Measurements from ENCODE around the gene MME. TPM values are rescaled to one million over a fixed set of nuclear protein-coding genes. Genes with fewer than 3 reads are reported as not detected.

The MME gene
- total RNA-seq = 59.3 TPM
- 7.7 TPM for polyA plus RNA-seq

DNA sequence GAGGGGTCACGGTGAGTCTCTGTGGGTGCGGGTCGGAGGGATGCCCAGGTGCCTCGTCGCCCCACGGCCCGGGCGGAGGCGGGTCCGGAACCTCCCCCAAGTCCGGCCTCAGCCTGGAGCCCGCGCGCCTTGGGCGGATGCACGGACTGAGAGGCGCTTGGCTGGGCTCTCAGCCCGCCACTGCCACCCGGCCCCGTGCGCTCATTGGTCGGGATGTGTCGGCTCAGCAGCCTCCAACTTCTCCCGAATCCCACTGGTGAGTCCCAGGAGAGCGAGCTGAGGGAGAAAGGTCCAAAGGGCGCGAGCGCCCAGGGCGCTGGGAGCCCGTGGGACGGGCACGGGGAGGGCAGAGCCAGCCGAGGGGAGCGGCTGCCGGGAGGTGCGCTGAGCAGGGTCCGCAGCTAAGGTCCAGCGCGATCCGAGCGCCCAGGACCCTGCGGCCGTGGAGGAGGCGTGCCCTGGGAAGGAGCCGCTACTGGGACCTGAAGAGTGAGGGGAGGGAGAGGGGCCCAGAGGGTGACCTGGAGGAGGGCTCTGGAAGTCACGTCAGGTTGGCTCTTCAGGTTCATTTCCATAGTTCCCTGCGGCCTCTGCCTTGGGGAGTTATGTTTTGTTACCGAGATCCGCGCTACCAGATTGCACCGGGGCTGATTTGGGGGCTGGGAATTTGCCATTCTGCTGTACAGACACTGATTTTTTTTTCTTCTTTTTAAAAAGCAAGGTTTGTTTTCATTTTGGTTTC is at the start of gene MME:
Gene MME, plus strand, starts transcription at position 574 of the 742 bp plus-strand sequence. CDS start 3,849 bp downstream, outside the sequence.
- H3K27ac ChIP-seq (ENCODE audit: low read depth) = no peak within 1 kb of the TSS
- WGBS = under 1% methylated on average over 51 of the region's 51 CpGs
- no peak for DNase-seq (ENCODE audit: extremely low spot score)

DNA sequence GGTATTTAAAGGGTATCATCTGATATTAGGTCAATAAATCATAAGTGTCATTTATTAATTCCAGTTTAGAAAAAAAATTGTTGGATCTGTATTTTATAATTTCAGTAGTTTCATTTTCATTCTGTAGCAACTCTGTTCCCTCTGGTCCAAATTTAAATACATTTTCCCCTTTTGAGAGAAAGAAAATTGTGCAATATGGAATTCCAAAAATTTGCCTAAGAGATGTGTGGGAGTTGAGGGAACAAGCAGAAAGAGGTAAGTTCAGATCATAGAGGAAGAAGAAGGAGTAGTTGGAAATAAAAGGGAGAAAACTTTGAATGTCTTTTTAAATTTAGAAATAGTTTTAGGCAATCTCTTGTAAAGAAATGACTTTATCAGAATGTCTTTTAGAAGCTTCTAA is 48.9 kb upstream of the MME start:
- no peaks in the 10 kb centered on the region for H3K36me3 ChIP-seq (ENCODE audit: insufficient read depth)
- H3K4me1 ChIP-seq (ENCODE audit: insufficient read depth) = no peaks in the 10 kb centered on the region
- no peak for DNase-seq (ENCODE audit: extremely low spot score)
- H3K27ac ChIP-seq (ENCODE audit: low read depth) = no peak overlapping the region
- H3K4me3 ChIP-seq (ENCODE audit: low read depth, low read length) = no peak overlapping the region

More for the DNA sequence above, at the start of gene MME:
- Histone ChIP-seq H3K36me3 (ENCODE audit: insufficient read depth) (no peaks in the 10 kb centered on the region), H3K4me3 (ENCODE audit: low read depth, low read length) (peak within 1 kb of the TSS; percentile 52), H3K4me1 (ENCODE audit: insufficient read depth) (no peaks in the 10 kb centered on the region)

GRCh38 chr3:155032918-155033317 is 47.2 kb upstream of the MME start:
- Histone ChIP-seq H3K36me3 (ENCODE audit: insufficient read depth) (no peaks in the 10 kb centered on the region), H3K4me3 (ENCODE audit: low read depth, low read length) (no peak overlapping the region), H3K27ac (ENCODE audit: low read depth) (no peak overlapping the region), H3K4me1 (ENCODE audit: insufficient read depth) (no peaks in the 10 kb centered on the region)
- no peak for DNase-seq (ENCODE audit: extremely low spot score)

DNA sequence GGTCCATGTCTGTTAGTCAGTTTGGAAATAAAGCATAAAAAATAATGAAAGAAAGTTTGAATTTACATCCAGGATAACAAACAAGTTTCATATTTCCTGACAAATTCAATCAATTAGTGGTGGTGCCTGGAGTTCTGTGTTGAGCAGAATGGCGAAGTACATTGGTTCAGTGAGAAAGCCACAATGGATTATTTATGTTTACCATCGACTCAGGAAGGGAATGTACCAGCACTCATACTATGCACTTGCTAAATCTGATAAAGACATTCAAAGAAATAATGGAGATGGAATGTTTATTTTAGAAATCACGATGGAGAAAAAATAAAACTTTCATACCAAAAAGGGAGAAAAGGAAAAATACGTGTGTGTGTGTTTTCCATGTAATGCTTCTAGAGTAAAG is 45.3 kb upstream of the MME start:
- no peak overlapping the region for H3K27ac ChIP-seq (ENCODE audit: low read depth)
- H3K4me3 ChIP-seq (ENCODE audit: low read depth, low read length) = no peak overlapping the region
- WGBS = 64% methylated on average over 4 of the region's 4 CpGs
- DNase-seq (ENCODE audit: extremely low spot score) = no peak
- H3K4me1 ChIP-seq (ENCODE audit: insufficient read depth) = no peaks in the 10 kb centered on the region
- no peaks in the 10 kb centered on the region for H3K36me3 ChIP-seq (ENCODE audit: insufficient read depth)

DNA sequence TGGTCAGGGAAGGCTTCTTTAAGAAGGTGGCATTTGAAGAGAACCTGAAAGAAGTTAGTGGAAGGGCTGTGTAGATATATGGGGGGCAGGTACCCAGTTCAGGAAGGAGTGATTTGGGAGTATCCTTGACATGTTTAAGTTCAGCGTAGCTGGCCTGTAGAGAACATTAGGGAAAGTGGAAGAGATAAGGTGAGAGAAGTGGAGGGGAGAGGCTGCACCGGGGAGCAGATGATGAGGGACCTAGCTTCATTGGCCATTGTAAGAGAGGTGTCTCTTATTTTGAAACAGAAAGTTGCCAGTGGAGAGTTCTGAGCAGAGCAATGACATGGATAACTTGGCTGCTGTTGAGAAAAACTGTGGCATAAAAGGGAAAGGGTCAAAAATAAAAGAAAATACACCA is 44.6 kb upstream of the MME start:
- no peak overlapping the region for H3K27ac ChIP-seq (ENCODE audit: low read depth)
- no peak overlapping the region for H3K4me3 ChIP-seq (ENCODE audit: low read depth, low read length)
- no peaks in the 10 kb centered on the region for H3K4me1 ChIP-seq (ENCODE audit: insufficient read depth)
- 83% methylated on average over 2 of the region's 2 CpGs for WGBS
- no peaks in the 10 kb centered on the region for H3K36me3 ChIP-seq (ENCODE audit: insufficient read depth)
- no peak for DNase-seq (ENCODE audit: extremely low spot score)

DNA sequence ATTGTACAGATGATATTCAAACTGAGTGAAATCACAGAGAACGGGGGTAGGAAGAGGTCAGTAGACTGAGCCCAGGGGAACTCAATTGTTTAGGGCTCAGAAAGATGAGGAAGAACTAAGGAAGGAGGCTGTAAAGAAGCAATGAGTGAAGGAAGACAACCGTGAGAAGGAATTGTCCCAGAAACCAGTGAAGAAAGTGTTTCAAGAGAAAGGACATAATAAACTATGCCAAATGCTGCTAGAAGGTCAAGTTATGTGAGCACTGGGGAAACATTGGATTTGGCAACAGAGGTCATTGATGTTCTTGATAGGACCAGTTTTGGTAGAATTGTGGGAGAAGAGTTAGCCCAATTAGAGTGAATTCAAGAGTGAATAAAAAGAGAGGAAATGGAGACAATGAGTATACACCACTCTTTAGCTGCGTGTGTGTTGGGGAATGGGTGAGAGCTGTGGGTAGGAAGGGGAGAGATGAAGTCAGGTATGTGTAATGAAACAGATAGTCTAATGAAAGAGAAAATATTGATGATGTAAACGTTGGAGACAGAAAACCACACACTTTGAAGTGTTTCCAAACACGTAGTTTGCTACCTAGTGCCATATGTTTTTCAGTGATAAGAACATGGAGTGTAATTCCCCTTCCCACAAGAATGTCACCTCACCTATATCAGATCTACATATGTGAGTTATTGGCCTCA is 42.5 kb upstream of the MME start:
- WGBS = 81% methylated on average over 5 of the region's 5 CpGs
- no peak overlapping the region for H3K4me3 ChIP-seq (ENCODE audit: low read depth, low read length)
- no peaks in the 10 kb centered on the region for H3K36me3 ChIP-seq (ENCODE audit: insufficient read depth)
- H3K4me1 ChIP-seq (ENCODE audit: insufficient read depth) = no peaks in the 10 kb centered on the region
- no peak overlapping the region for H3K27ac ChIP-seq (ENCODE audit: low read depth)
- no peak for DNase-seq (ENCODE audit: extremely low spot score)

- Histone ChIP-seq H3K36me3 (ENCODE audit: insufficient read depth) (no peaks in the 10 kb centered on the region), H3K4me3 (ENCODE audit: low read depth, low read length) (no peak overlapping the region), H3K4me1 (ENCODE audit: insufficient read depth) (no peaks in the 10 kb centered on the region), H3K27ac (ENCODE audit: low read depth) (no peak overlapping the region)
- WGBS = 88% methylated on average over 2 of the region's 2 CpGs
- DNase-seq (ENCODE audit: extremely low spot score) = no peak
Measured at GRCh38 chr3:155038203-155038554, 41.9 kb upstream of the MME start.

DNA sequence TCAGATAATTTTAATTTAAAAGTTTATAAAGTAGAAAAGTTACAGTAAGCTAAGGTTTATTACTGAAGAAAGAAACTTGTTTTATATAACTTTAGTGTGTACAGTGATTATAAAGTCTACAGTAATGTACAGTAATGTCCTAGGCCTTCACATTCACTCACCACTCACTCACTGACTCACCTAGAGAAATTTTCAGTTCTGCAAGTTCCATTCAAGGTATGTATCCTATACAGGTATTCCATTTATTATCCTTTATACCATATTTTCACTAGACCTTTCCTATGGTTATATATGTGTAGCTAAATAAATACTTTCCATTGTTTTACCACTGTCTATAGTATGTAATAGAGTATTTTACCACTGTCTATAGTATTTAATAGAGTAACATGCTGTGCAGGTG is 33.2 kb upstream of the MME start:
- no peaks in the 10 kb centered on the region for H3K4me1 ChIP-seq (ENCODE audit: insufficient read depth)
- no peak overlapping the region for H3K27ac ChIP-seq (ENCODE audit: low read depth)
- H3K36me3 ChIP-seq (ENCODE audit: insufficient read depth) = no peaks in the 10 kb centered on the region
- H3K4me3 ChIP-seq (ENCODE audit: low read depth, low read length) = no peak overlapping the region
- DNase-seq (ENCODE audit: extremely low spot score) = no peak

DNA sequence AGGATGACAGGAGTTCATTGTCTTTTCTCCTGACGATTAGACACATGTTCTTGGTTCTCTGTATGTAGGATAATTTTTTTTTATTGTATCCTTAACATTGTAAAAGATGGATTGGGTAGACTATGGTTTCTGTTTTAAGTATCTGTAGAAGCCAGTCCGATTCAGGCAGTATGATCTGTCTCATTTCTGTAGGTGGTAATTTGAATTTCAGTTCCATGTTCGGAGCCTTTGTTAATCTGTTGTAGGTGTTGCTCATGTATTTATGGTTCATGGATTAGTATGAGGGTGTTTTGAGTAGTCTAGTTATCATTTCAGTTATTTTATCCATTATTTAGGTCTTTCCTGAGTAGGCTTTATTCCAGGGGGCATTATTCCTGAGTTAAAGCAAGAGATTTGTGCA is 32.4 kb upstream of the MME start:
- WGBS = 77% methylated on average over 3 of the region's 3 CpGs
- Histone ChIP-seq H3K27ac (ENCODE audit: low read depth) (no peak overlapping the region), H3K4me1 (ENCODE audit: insufficient read depth) (no peaks in the 10 kb centered on the region), H3K36me3 (ENCODE audit: insufficient read depth) (no peaks in the 10 kb centered on the region), H3K4me3 (ENCODE audit: low read depth, low read length) (no peak overlapping the region)
- no peak for DNase-seq (ENCODE audit: extremely low spot score)

DNA sequence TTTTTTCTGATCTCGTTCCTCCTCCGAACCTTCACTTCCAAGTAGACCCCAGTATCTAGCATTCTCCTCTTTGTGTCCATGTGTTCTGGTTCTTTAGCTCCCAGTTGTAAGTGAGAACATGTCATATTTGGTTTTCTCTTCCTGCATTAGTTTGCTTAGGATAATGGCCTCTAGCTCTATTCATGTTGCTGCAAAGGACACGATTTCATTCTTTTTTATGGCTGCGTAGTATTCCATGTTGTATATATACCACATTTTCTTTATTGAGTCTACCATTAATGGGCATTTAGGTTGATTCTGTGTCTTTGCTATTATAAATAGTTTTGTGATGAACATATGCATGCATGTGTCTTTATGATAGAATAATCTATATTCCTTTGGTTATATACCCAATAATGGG is 30.2 kb upstream of the MME start:
- Histone ChIP-seq H3K36me3 (ENCODE audit: insufficient read depth) (no peaks in the 10 kb centered on the region), H3K27ac (ENCODE audit: low read depth) (no peak overlapping the region), H3K4me1 (ENCODE audit: insufficient read depth) (no peaks in the 10 kb centered on the region), H3K4me3 (ENCODE audit: low read depth, low read length) (no peak overlapping the region)
- WGBS = 95% methylated on average over 4 of the region's 4 CpGs
- no peak for DNase-seq (ENCODE audit: extremely low spot score)

- Histone ChIP-seq H3K27ac (ENCODE audit: low read depth) (no peak overlapping the region), H3K4me1 (ENCODE audit: insufficient read depth) (no peaks in the 10 kb centered on the region), H3K4me3 (ENCODE audit: low read depth, low read length) (no peak overlapping the region), H3K36me3 (ENCODE audit: insufficient read depth) (no peaks in the 10 kb centered on the region)
- WGBS = 82% methylated on average over 2 of the region's 2 CpGs
- no peak for DNase-seq (ENCODE audit: extremely low spot score)
Measured at GRCh38 chr3:155052470-155052869, 27.6 kb upstream of the MME start.

DNA sequence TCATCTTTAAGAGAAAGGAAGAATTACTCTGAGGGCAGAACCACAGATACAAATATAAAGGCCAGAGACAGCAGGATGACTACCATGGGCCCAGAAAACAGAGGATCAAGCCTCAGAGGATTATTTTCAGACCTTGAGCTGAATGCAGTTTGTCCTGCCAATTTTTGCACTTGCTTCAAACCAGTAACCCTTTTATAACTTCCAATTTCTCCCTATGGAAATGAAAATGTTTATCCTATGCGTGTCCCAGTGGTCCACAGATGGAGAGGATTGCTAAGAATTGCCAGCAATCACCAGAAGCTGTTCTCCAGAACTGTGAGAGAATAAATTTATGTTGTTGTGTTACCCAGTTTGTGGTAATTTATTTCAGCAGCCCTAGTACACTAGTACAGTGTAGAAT is 26.4 kb upstream of the MME start:
- Histone ChIP-seq H3K36me3 (ENCODE audit: insufficient read depth) (no peaks in the 10 kb centered on the region), H3K4me3 (ENCODE audit: low read depth, low read length) (no peak overlapping the region), H3K27ac (ENCODE audit: low read depth) (no peak overlapping the region), H3K4me1 (ENCODE audit: insufficient read depth) (no peaks in the 10 kb centered on the region)
- DNase-seq (ENCODE audit: extremely low spot score) = no peak
- 47% methylated on average over 1 of the region's 1 CpG for WGBS

GRCh38 chr3:155064920-155065319 is 15.2 kb upstream of the MME start:
- Histone ChIP-seq H3K4me1 (ENCODE audit: insufficient read depth) (no peaks in the 10 kb centered on the region), H3K27ac (ENCODE audit: low read depth) (no peak overlapping the region), H3K36me3 (ENCODE audit: insufficient read depth) (no peaks in the 10 kb centered on the region), H3K4me3 (ENCODE audit: low read depth, low read length) (no peak overlapping the region)
- DNase-seq (ENCODE audit: extremely low spot score) = no peak
- WGBS = 77% methylated on average over 1 of the region's 1 CpG

GRCh38 chr3:155065537-155065936 is 14.6 kb upstream of the MME start:
- no peak overlapping the region for H3K27ac ChIP-seq (ENCODE audit: low read depth)
- H3K4me3 ChIP-seq (ENCODE audit: low read depth, low read length) = no peak overlapping the region
- H3K4me1 ChIP-seq (ENCODE audit: insufficient read depth) = no peaks in the 10 kb centered on the region
- DNase-seq (ENCODE audit: extremely low spot score) = no peak
- no peaks in the 10 kb centered on the region for H3K36me3 ChIP-seq (ENCODE audit: insufficient read depth)

All from urinary bladder (tissue), 4 donors.